ENCODE results near the gene BDH1. TPM values are rescaled to one million over a fixed set of nuclear protein-coding genes. Genes with fewer than 3 reads are reported as not detected.

Gene BDH1
- polyA plus RNA-seq, 1 of the 3 experiments (the other 2 are of a cell fraction) = 19.8 TPM

GRCh38 chr3:197508051-197508451 is 47.7 kb downstream of the BDH1 start:
- DNase-seq = no peak
- POLR2A ChIA-PET = no interaction called here
- Histone ChIP-seq H3K79me2 (ENCODE audit: insufficient read depth) (no peaks in the 10 kb centered on the region), H3K9me2 (no peaks in the 10 kb centered on the region), H3K4me2 (no peak overlapping the region), H2AFZ (ENCODE audit: low read depth) (no peak overlapping the region), H4K20me1 (ENCODE audit: insufficient read depth) (no peaks in the 10 kb centered on the region), H3K4me3 (ENCODE audit: low read depth in 2 of 2, low read length in 1 of 2) (no peak overlapping the region), H3K36me3 (replicated peaks in 1 of 2; ENCODE audit: control insufficient read depth in 1 of 2, insufficient read depth in 2 of 2, low read length in 1 of 2) (no peaks in the 10 kb centered on the region), H3F3A (replicated peaks; ENCODE audit: insufficient read depth) (peaks cover 14% of the 10 kb centered on the region), H3K4me1 (ENCODE audit: control insufficient read depth in 1 of 2, insufficient read depth in 2 of 2, low read depth in 1 of 2, low read length in 1 of 2) (peaks cover 0 to 42% of the 10 kb centered on the region in 2 experiments; a peak in 2 of 4 replicates), H3K27me3 (ENCODE audit: insufficient read depth) (no peaks in the 10 kb centered on the region), H3K27ac (ENCODE audit: low read depth in 2 of 2, low read length in 1 of 2) (no peak overlapping the region; a peak in 1 of 4 replicates), H3K9ac (no peak overlapping the region), H3K9me3 (no peaks in the 10 kb centered on the region)
- WGBS (ENCODE audit: low lambda C conversion rate) = 94% methylated on average over 8 of the region's 8 CpGs
- CTCF ChIA-PET = interaction anchor here (0.6 to 9.6 kb wide), 6 partner anchors 13 to 282 kb away, joined by 3 to 110 read pairs (median 10); no protein-coding TSS in a partner anchor
- TF ChIP-seq CHD2 (IDR thresholded peaks at IDR 0.05; ENCODE audit: low read length, partially characterized antibody) (no peak), FOXM1 (IDR thresholded peaks at IDR 0.05; ENCODE audit: low read depth) (no peak), YY1 (IDR thresholded peaks at IDR 0.05; ENCODE audit: low read depth) (no peak), SMC3 (IDR thresholded peaks at IDR 0.05; ENCODE audit: low read depth, low read length) (no peak), NRF1 (IDR thresholded peaks at IDR 0.05; ENCODE audit: low read depth, low read length) (no peak), TAF1 (IDR thresholded peaks at IDR 0.05; ENCODE audit: borderline replicate concordance, low read depth, low read length) (no peak), MAX (IDR thresholded peaks at IDR 0.05; ENCODE audit: low read depth) (no peak), GATA2 (CRISPR knock-in tag; IDR thresholded peaks at IDR 0.05) (no peak)
- TF ChIP-seq, protein P1, sequence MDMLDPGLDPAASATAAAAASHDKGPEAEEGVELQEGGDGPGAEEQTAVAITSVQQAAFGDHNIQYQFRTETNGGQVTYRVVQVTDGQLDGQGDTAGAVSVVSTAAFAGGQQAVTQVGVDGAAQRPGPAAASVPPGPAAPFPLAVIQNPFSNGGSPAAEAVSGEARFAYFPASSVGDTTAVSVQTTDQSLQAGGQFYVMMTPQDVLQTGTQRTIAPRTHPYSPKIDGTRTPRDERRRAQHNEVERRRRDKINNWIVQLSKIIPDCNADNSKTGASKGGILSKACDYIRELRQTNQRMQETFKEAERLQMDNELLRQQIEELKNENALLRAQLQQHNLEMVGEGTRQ (IDR thresholded peaks at IDR 0.05; ENCODE audit: borderline replicate concordance, low read depth, low read length) = no peak
- TF ChIP-seq, protein P2, sequence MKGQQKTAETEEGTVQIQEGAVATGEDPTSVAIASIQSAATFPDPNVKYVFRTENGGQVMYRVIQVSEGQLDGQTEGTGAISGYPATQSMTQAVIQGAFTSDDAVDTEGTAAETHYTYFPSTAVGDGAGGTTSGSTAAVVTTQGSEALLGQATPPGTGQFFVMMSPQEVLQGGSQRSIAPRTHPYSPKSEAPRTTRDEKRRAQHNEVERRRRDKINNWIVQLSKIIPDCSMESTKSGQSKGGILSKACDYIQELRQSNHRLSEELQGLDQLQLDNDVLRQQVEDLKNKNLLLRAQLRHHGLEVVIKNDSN (IDR thresholded peaks at IDR 0.05; ENCODE audit: borderline replicate concordance, low read depth) = no peak

- H3K9me2 ChIP-seq = no peaks in the 10 kb centered on the region
- H3K4me1 ChIP-seq (ENCODE audit: control insufficient read depth in 1 of 2, insufficient read depth in 2 of 2, low read depth in 1 of 2, low read length in 1 of 2) = peaks cover 0 to 47% of the 10 kb centered on the region in 2 experiments; a peak in 2 of 4 replicates
- H3K27me3 ChIP-seq (ENCODE audit: insufficient read depth) = no peaks in the 10 kb centered on the region
- no peaks in the 10 kb centered on the region for H4K20me1 ChIP-seq (ENCODE audit: insufficient read depth)
- H3K79me2 ChIP-seq (ENCODE audit: insufficient read depth) = no peaks in the 10 kb centered on the region
- no peak overlapping the region for H2AFZ ChIP-seq (ENCODE audit: low read depth)
- DNase-seq = no peak
- H3K4me2 ChIP-seq = no peak overlapping the region
- WGBS (ENCODE audit: low lambda C conversion rate) = 73% methylated on average over 7 of the region's 8 CpGs
- peaks cover 14% of the 10 kb centered on the region for H3F3A ChIP-seq (replicated peaks; ENCODE audit: insufficient read depth)
- H3K9ac ChIP-seq = no peak overlapping the region
- no peak overlapping the region for H3K27ac ChIP-seq (ENCODE audit: low read depth in 2 of 2, low read length in 1 of 2)
- H3K36me3 ChIP-seq (replicated peaks in 1 of 2; ENCODE audit: control insufficient read depth in 1 of 2, insufficient read depth in 2 of 2, low read length in 1 of 2) = no peaks in the 10 kb centered on the region
- CTCF ChIA-PET = interaction anchor here (0.8 to 9.6 kb wide), 5 partner anchors 54 to 281 kb away, joined by 3 to 110 read pairs (median 16); no protein-coding TSS in a partner anchor
- no peaks in the 10 kb centered on the region for H3K9me3 ChIP-seq
- no peak overlapping the region for H3K4me3 ChIP-seq (ENCODE audit: low read depth in 2 of 2, low read length in 1 of 2)
- POLR2A ChIA-PET = no interaction called here
- no peak for TF ChIP-seq EP300 (IDR thresholded peaks at IDR 0.05; ENCODE audit: borderline replicate concordance in 1 of 2, low read depth in 1 of 2, low read length in 1 of 2)
- TF ChIP-seq CTCF (IDR thresholded peaks at IDR 0.05) = no peak
- TF ChIP-seq TAF1 (IDR thresholded peaks at IDR 0.05; ENCODE audit: borderline replicate concordance, low read depth, low read length) = no peak
- no peak for TF ChIP-seq FOXM1 (IDR thresholded peaks at IDR 0.05; ENCODE audit: low read depth)
- TF ChIP-seq, protein P3, sequence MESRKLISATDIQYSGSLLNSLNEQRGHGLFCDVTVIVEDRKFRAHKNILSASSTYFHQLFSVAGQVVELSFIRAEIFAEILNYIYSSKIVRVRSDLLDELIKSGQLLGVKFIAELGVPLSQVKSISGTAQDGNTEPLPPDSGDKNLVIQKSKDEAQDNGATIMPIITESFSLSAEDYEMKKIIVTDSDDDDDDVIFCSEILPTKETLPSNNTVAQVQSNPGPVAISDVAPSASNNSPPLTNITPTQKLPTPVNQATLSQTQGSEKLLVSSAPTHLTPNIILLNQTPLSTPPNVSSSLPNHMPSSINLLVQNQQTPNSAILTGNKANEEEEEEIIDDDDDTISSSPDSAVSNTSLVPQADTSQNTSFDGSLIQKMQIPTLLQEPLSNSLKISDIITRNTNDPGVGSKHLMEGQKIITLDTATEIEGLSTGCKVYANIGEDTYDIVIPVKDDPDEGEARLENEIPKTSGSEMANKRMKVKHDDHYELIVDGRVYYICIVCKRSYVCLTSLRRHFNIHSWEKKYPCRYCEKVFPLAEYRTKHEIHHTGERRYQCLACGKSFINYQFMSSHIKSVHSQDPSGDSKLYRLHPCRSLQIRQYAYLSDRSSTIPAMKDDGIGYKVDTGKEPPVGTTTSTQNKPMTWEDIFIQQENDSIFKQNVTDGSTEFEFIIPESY (IDR thresholded peaks at IDR 0.05; ENCODE audit: borderline replicate concordance, low read depth) = no peak
- TF ChIP-seq RFX5 (IDR thresholded peaks at IDR 0.05; ENCODE audit: low read length) = no peak
- no peak for TF ChIP-seq SMC3 (IDR thresholded peaks at IDR 0.05; ENCODE audit: low read depth, low read length)
- no peak for TF ChIP-seq RAD21 (IDR thresholded peaks at IDR 0.05; ENCODE audit: low read length)
- TF ChIP-seq IRF3 (IDR thresholded peaks at IDR 0.05; ENCODE audit: low read depth, low read length) = no peak
- no peak for TF ChIP-seq YY1 (IDR thresholded peaks at IDR 0.05; ENCODE audit: low read depth)
- TF ChIP-seq MXI1 (IDR thresholded peaks at IDR 0.05; ENCODE audit: low read depth, low read length) = no peak
- TF ChIP-seq MEF2A (IDR thresholded peaks at IDR 0.05; ENCODE audit: borderline replicate concordance, low read depth) = no peak
- TF ChIP-seq ELF1 (IDR thresholded peaks at IDR 0.05) = no peak
- TF ChIP-seq, protein P4, sequence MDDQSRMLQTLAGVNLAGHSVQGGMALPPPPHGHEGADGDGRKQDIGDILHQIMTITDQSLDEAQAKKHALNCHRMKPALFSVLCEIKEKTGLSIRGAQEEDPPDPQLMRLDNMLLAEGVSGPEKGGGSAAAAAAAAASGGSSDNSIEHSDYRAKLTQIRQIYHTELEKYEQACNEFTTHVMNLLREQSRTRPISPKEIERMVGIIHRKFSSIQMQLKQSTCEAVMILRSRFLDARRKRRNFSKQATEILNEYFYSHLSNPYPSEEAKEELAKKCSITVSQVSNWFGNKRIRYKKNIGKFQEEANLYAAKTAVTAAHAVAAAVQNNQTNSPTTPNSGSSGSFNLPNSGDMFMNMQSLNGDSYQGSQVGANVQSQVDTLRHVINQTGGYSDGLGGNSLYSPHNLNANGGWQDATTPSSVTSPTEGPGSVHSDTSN (IDR thresholded peaks at IDR 0.05) = no peak
These were observed 48.2 kb downstream of the BDH1 start for GRCh38 chr3:197507541-197507940.

Data from SK-N-SH (cell line).